HG03139 (cell line): Measurements from ENCODE around the gene MGAT4C.

Experiments used
- ATAC-seq: cut with Tn5 transposase; IDR thresholded peaks from one replicate; pipeline ENCODE4 v1.9.1; 2021; ENCODE audit not compliant: unreplicated experiment

MGAT4C gene

GRCh38 chr12:85985996-85986395 lies 270.2 kb downstream of the MGAT4C start:
- no peak for ATAC-seq

GRCh38 chr12:85983601-85984000 lies 272.6 kb downstream of the MGAT4C start:
- no peak for ATAC-seq

- no peak for ATAC-seq
Observed at GRCh38 chr12:85979641-85980040, 276.6 kb downstream of the MGAT4C start.

GRCh38 chr12:85975716-85976115 lies 280.5 kb downstream of the MGAT4C start:
- no peak for ATAC-seq

GRCh38 chr12:85971800-85972199 lies 284.4 kb downstream of the MGAT4C start:
- ATAC-seq: no peak

GRCh38 chr12:85968606-85969005 lies 287.6 kb downstream of the MGAT4C start:
- ATAC-seq: no peak

GRCh38 chr12:85963326-85963725 lies 292.9 kb downstream of the MGAT4C start:
- ATAC-seq: no peak

GRCh38 chr12:85956081-85956480 lies 300.1 kb downstream of the MGAT4C start:
- no peak for ATAC-seq

- ATAC-seq: no peak
Observed at GRCh38 chr12:85955127-85955526, 301.1 kb downstream of the MGAT4C start.

- no peak for ATAC-seq
Observed at GRCh38 chr12:85951823-85952222, 304.4 kb downstream of the MGAT4C start.

- no peak for ATAC-seq
Observed at GRCh38 chr12:85949253-85949652, 306.9 kb downstream of the MGAT4C start.

GRCh38 chr12:85948340-85948739 lies 307.9 kb downstream of the MGAT4C start:
- ATAC-seq: no peak

- no peak for ATAC-seq
Observed at GRCh38 chr12:85947286-85947685, 308.9 kb downstream of the MGAT4C start.

GRCh38 chr12:85946375-85946774 lies 309.8 kb downstream of the MGAT4C start:
- no peak for ATAC-seq

- ATAC-seq: no peak
Observed at GRCh38 chr12:85927166-85927565, 329.0 kb downstream of the MGAT4C start.

- no peak for ATAC-seq
Observed at GRCh38 chr12:85923767-85924331, 332.3 kb downstream of the MGAT4C start.

GRCh38 chr12:85920324-85920947 lies 335.8 kb downstream of the MGAT4C start:
- no peak for ATAC-seq
